ENCODE measurements around the gene CUL9.

The CUL9 gene

GRCh38 chr6:43257367-43258145 lies 75.6 kb downstream of the CUL9 start:
- no peak for DNase-seq (ENCODE audit: low read depth)

GRCh38 chr6:43258180-43258579 lies 76.2 kb downstream of the CUL9 start:
- DNase-seq (ENCODE audit: low read depth), result no peak

GRCh38 chr6:43258807-43259686 lies 77.1 kb downstream of the CUL9 start:
- no peak for DNase-seq (ENCODE audit: low read depth)

- no peak for DNase-seq (ENCODE audit: low read depth)
Measured at GRCh38 chr6:43260791-43261190, 78.8 kb downstream of the CUL9 start.

- DNase-seq (ENCODE audit: low read depth), result no peak
Measured at GRCh38 chr6:43261198-43261597, 79.2 kb downstream of the CUL9 start.

- DNase-seq (ENCODE audit: low read depth), result no peak
Measured at GRCh38 chr6:43262000-43262779, 80.2 kb downstream of the CUL9 start.

GRCh38 chr6:43262780-43263313 lies 80.9 kb downstream of the CUL9 start:
- DNase-seq (ENCODE audit: low read depth), result no peak

- peak; percentile 35 for DNase-seq (ENCODE audit: low read depth)
Measured at GRCh38 chr6:43263314-43264178, 81.5 kb downstream of the CUL9 start.

GRCh38 chr6:43264599-43265145 lies 82.7 kb downstream of the CUL9 start:
- DNase-seq (ENCODE audit: low read depth), result no peak

- no peak for DNase-seq (ENCODE audit: low read depth)
Measured at GRCh38 chr6:43265564-43265963, 83.6 kb downstream of the CUL9 start.

GRCh38 chr6:43267619-43268354 lies 85.8 kb downstream of the CUL9 start:
- DNase-seq (ENCODE audit: low read depth), result no peak

GRCh38 chr6:43268355-43268700 lies 86.3 kb downstream of the CUL9 start:
- no peak for DNase-seq (ENCODE audit: low read depth)

- DNase-seq (ENCODE audit: low read depth), result no peak
Measured at GRCh38 chr6:43268782-43269272, 86.8 kb downstream of the CUL9 start.

GRCh38 chr6:43269273-43270007 lies 87.4 kb downstream of the CUL9 start:
- no peak for DNase-seq (ENCODE audit: low read depth)

- DNase-seq (ENCODE audit: low read depth), result no peak
Measured at GRCh38 chr6:43271103-43271815, 89.3 kb downstream of the CUL9 start.

GRCh38 chr6:43271944-43272343 lies 89.9 kb downstream of the CUL9 start:
- no peak for DNase-seq (ENCODE audit: low read depth)

- no peak for DNase-seq (ENCODE audit: low read depth)
Measured at GRCh38 chr6:43273707-43274106, 91.7 kb downstream of the CUL9 start.

Measured in GM04504 (cell line).